Kidney epithelial cell (primary cell): ENCODE data around the gene C2CD4A. TPM values are rescaled to one million over a fixed set of nuclear protein-coding genes. Genes with fewer than 3 reads are reported as not detected.
"Not testable (repeated sequence)": the region's sequence is repeated elsewhere in the genome, so short reads cannot be mapped to it uniquely, and the experiment has no call there.

ENCODE experiments used
- DNase-seq: peaks from one replicate; pipeline ENCODE4 v3.0.0-alpha.2; 2010; ENCODE audit warnings: low read depth
- H3K27me3 ChIP-seq: 2 replicates; pipeline ENCODE4 v1.6.0; 2011; ENCODE audit warnings: low read length; ENCODE audit not compliant: control insufficient read depth, insufficient read depth
- H3K36me3 ChIP-seq: 2 replicates; pipeline ENCODE4 v1.5.1; 2011; ENCODE audit warnings: low read length; ENCODE audit not compliant: control insufficient read depth, insufficient read depth
- H3K4me3 ChIP-seq: 2 replicates; pipeline ENCODE4 v1.5.1; 2011; ENCODE audit warnings: low read depth, mild to moderate bottlenecking, control low read depth, low read length
- total RNA-seq: library from RNA; depleted of rRNA; stranded (reverse); fragments of >200 nt; gene quantifications from 2 replicates; pipeline ENCODE4 v1.2.3, GENCODE V29; 2015
- TF ChIP-seq, protein P1 (sequence below): IDR thresholded peaks from 2 replicates; pipeline ENCODE4 v1.5.1; 2011; ENCODE audit warnings: mild to moderate bottlenecking, moderate library complexity, low read length, control low read depth, inconsistent platforms; ENCODE audit not compliant: insufficient read depth, poor library complexity, severe bottlenecking

Gene C2CD4A
- total RNA-seq, 1 donor from 2014 or later = 0.25 TPM

DNA sequence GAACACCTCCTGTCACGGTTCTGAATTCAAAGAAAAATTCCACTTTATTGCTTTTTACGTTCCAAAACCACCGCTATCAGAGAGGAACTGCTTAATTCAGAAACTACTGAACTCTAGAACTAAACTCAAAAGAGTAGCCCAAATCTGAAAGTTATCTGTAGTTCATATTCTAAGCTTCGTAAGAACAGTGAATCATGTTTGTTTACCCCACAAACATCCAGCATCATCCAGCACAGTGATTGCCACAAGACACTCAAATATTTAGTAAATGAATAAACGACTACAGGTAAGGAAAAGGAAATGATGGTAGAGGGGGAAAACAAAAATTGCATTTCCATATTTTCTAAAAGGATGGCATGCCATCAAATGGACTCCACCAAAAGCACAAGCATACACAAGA is 38.9 kb upstream of the C2CD4A start:
- no peak overlapping the region for H3K4me3 ChIP-seq
- no peak for DNase-seq
- no peaks in the 10 kb centered on the region for H3K27me3 ChIP-seq
- no peaks in the 10 kb centered on the region for H3K36me3 ChIP-seq
- TF ChIP-seq, protein P1, sequence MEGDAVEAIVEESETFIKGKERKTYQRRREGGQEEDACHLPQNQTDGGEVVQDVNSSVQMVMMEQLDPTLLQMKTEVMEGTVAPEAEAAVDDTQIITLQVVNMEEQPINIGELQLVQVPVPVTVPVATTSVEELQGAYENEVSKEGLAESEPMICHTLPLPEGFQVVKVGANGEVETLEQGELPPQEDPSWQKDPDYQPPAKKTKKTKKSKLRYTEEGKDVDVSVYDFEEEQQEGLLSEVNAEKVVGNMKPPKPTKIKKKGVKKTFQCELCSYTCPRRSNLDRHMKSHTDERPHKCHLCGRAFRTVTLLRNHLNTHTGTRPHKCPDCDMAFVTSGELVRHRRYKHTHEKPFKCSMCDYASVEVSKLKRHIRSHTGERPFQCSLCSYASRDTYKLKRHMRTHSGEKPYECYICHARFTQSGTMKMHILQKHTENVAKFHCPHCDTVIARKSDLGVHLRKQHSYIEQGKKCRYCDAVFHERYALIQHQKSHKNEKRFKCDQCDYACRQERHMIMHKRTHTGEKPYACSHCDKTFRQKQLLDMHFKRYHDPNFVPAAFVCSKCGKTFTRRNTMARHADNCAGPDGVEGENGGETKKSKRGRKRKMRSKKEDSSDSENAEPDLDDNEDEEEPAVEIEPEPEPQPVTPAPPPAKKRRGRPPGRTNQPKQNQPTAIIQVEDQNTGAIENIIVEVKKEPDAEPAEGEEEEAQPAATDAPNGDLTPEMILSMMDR = no peak

DNA sequence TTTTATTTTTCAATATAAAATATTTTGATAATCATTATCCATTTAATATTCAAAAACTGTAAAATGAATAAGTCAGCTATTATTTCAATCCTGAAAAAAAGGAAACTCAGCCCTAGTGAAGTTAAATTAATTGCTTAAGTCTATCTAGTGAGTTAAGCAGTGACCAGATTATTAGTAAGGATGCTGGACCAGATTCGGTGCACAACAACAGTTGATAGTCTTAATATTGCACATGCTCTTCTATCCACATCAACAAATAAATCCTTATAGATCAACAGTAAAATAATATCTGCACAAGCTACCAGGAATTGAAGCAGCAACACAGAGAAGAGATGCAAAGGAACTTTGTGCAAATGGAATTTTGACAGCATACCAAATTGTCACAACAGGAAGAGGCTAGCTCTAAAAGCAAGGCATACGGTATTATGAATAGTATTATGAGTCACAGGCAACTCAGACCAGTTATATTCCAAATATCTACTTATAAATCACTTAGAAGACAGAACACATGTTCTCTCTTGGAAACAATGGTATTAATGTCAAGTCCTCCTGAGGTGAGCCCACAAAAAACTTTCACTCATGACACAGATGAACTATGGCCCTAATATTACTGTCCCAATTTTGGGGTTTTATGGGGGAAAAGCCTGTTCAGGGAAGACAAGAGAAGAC is 31.4 kb upstream of the C2CD4A start:
- no peak for DNase-seq
- Histone ChIP-seq H3K36me3 (no peaks in the 10 kb centered on the region), H3K27me3 (no peaks in the 10 kb centered on the region), H3K4me3 (no peak overlapping the region)
- TF ChIP-seq, protein P1 = no peak

DNA sequence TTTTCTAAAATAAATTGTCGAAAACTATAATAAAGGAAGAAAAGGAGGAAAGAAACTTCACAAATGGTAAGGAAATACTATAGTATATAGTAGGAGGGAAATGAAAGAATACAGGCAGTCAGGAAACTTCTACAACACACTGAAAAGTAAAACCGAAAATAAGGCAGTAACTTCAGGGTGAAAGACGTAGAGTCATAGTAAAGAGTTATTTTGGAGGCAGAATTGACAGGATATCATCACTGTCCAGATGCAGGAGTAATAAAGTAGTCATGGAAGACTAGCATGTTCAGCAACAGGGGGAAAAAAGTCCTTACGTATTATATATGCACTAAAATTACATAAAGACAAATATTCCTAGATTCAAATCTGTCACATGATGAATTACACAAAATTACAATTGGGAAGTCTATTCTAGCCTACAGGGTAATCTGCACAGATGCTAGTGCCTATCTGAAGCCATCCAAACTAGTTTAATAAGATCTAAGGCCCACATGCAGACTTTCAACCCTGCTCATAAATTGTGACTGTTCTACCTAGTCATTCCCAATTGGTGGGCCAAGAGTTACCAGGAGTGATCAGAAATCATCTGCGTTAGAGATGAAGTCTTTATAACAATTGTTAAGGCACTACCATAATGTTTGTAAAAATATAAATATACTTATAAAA is 20.6 kb upstream of the C2CD4A start:
- no peaks in the 10 kb centered on the region for H3K27me3 ChIP-seq
- TF ChIP-seq, protein P1 = no peak
- no peak overlapping the region for H3K4me3 ChIP-seq
- H3K36me3 ChIP-seq = no peaks in the 10 kb centered on the region
- DNase-seq = no peak

DNA sequence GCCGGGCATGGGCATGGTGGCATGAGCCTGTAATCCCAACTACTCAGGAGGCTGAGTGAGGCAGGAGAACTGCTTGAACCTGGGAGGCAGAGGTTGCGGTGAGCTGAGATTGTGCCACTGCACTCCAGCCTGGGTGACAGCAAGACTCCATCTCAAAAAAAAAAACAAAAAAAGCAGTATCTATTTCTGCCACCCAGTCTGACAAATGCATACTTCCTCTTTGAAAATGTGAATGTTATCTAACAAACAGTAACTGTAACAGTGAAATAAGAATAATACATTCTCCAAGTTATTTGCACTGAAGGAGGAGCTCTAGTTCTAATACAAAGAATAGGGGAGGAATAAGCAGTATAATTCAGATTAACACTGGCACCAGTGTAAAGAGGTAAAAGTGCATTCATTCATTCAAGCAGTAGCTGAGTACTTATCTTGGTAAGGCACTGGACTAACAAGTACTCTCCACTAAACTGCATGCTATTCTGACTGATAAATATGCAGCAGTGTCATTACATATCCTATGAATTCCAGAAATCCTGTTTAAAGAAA is 19.4 kb upstream of the C2CD4A start:
- Histone ChIP-seq H3K36me3 (no peaks in the 10 kb centered on the region), H3K4me3 (no peak overlapping the region), H3K27me3 (no peaks in the 10 kb centered on the region)
- DNase-seq = no peak
- TF ChIP-seq, protein P1 = no peak

DNA sequence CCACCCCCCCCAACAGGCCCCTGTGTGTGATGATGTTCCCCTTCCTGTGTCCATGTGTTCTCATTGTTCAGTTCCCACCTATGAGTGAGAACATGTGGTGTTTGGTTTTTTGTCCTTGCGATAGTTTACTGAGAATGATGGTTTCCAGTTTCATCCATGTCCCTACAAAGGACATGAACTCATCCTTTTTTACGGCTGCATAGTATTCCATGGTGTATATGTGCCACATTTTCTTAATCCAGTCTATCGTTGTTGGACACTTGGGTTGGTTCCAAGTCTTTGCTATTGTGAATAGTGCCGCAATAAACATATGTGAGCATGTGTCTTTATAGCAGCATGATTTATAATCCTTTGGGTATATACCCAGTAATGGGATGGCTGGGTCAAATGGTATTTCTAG is 18.5 kb upstream of the C2CD4A start:
- not testable (repeated sequence) for H3K4me3 ChIP-seq, DNase-seq, H3K36me3 ChIP-seq, H3K27me3 ChIP-seq

DNA sequence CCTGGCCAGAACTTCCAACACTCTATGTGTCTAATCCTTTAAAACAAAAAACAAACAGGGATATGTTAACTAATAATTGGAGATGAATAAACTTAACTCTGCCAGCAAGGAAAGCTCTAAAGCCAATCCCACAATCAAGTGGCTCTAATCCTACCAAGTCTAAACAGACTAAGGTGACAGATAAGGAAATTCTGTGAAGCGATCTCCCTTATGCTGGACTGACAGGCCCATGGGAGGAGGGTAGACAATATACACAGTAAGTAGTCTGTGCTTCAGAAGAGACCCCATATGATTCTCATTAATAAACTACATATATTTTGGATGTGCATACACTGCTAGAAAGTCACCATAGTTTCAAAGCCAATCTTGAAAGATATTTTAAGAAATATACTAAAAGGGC is 16.7 kb upstream of the C2CD4A start:
- no peak for DNase-seq
- H3K4me3 ChIP-seq = no peak overlapping the region
- TF ChIP-seq, protein P1 = no peak
- no peaks in the 10 kb centered on the region for H3K36me3 ChIP-seq
- H3K27me3 ChIP-seq = no peaks in the 10 kb centered on the region
